Measurements from ENCODE around the gene LOXL4. TPM values are rescaled to one million over a fixed set of nuclear protein-coding genes. Genes with fewer than 3 reads are reported as not detected.

LOXL4 gene
- total and polyA plus RNA-seq, 2 donors from 2014 or later: 3.4 to 15.1 TPM

- Histone ChIP-seq H3K4me1 (ENCODE audit: control insufficient read depth in 2 of 3, insufficient read depth in 2 of 3, low read depth in 1 of 3, low read length in 3 of 3) (no peaks in the 10 kb centered on the region), H3K4me3 (ENCODE audit: low read length in 3 of 3) (no peak overlapping the region), H3K27me3 (ENCODE audit: control insufficient read depth, insufficient read depth, low read length) (no peaks in the 10 kb centered on the region), H3K36me3 (ENCODE audit: control insufficient read depth in 2 of 3, insufficient read depth in 3 of 3, low read length in 3 of 3) (no peaks in the 10 kb centered on the region), H3K9me3 (ENCODE audit: control insufficient read depth in 2 of 3, insufficient read depth in 1 of 3, low read length in 3 of 3) (peaks cover 0 to 17% (median 0%) of the 10 kb centered on the region in 3 donors), H3K9ac (ENCODE audit: low read length in 3 of 3) (no peak overlapping the region), H3K27ac (ENCODE audit: low read depth in 2 of 2, low read length in 2 of 2) (no peak overlapping the region)
- DNase-seq (no peak), FAIRE-seq (no peak)
- intact Hi-C loops (cut with DNase I): no loop called here
- no peak for TF ChIP-seq CTCF (IDR thresholded peaks at IDR 0.05; ENCODE audit: borderline replicate concordance, extremely low read depth, insufficient read depth)
These were observed 50.2 kb downstream of the LOXL4 start for GRCh38 chr10:98217801-98218200.

- TF ChIP-seq CTCF (IDR thresholded peaks at IDR 0.05; ENCODE audit: borderline replicate concordance, extremely low read depth, insufficient read depth): no peak
- H3K27me3 ChIP-seq (ENCODE audit: control insufficient read depth, insufficient read depth, low read length): no peaks in the 10 kb centered on the region
- H3K4me3 ChIP-seq (ENCODE audit: low read length in 3 of 3): no peak overlapping the region
- no peak overlapping the region for H3K27ac ChIP-seq (ENCODE audit: low read depth in 2 of 2, low read length in 2 of 2)
- H3K36me3 ChIP-seq (ENCODE audit: control insufficient read depth in 2 of 3, insufficient read depth in 3 of 3, low read length in 3 of 3): no peaks in the 10 kb centered on the region
- intact Hi-C loops (cut with DNase I): no loop called here
- H3K9me3 ChIP-seq (ENCODE audit: control insufficient read depth in 2 of 3, insufficient read depth in 1 of 3, low read length in 3 of 3): peaks cover 0 to 17% (median 0%) of the 10 kb centered on the region in 3 donors
- DNase-seq: no peak
- peaks cover 0 to 5% (median 2%) of the 10 kb centered on the region in 3 donors for H3K4me1 ChIP-seq (ENCODE audit: control insufficient read depth in 2 of 3, insufficient read depth in 2 of 3, low read depth in 1 of 3, low read length in 3 of 3)
- no peak overlapping the region for H3K9ac ChIP-seq (ENCODE audit: low read length in 3 of 3)
- FAIRE-seq: no peak
These were observed 52.6 kb downstream of the LOXL4 start for GRCh38 chr10:98215373-98215772.

- FAIRE-seq (no peak), DNase-seq (no peak)
- intact Hi-C loops (cut with DNase I): no loop called here
- Histone ChIP-seq H3K9me3 (ENCODE audit: control insufficient read depth in 2 of 3, insufficient read depth in 1 of 3, low read length in 3 of 3) (peaks cover 0 to 5% (median 0%) of the 10 kb centered on the region in 3 donors), H3K9ac (ENCODE audit: low read length in 3 of 3) (no peak overlapping the region), H3K4me3 (ENCODE audit: low read length in 3 of 3) (no peak overlapping the region), H3K27me3 (ENCODE audit: control insufficient read depth, insufficient read depth, low read length) (no peaks in the 10 kb centered on the region), H3K4me1 (ENCODE audit: control insufficient read depth in 2 of 3, insufficient read depth in 2 of 3, low read depth in 1 of 3, low read length in 3 of 3) (peaks cover 0 to 5% (median 2%) of the 10 kb centered on the region in 3 donors), H3K36me3 (ENCODE audit: control insufficient read depth in 2 of 3, insufficient read depth in 3 of 3, low read length in 3 of 3) (peaks cover 0 to 8% (median 0%) of the 10 kb centered on the region in 3 donors), H3K27ac (ENCODE audit: low read depth in 2 of 2, low read length in 2 of 2) (no peak overlapping the region)
- TF ChIP-seq CTCF (IDR thresholded peaks at IDR 0.05; ENCODE audit: borderline replicate concordance, extremely low read depth, insufficient read depth): no peak
These were observed 54.3 kb downstream of the LOXL4 start for GRCh38 chr10:98213740-98214139.

- Histone ChIP-seq H3K27ac (ENCODE audit: low read depth in 2 of 2, low read length in 2 of 2) (no peak overlapping the region), H3K4me1 (ENCODE audit: control insufficient read depth in 2 of 3, insufficient read depth in 2 of 3, low read depth in 1 of 3, low read length in 3 of 3) (peaks cover 0 to 5% (median 2%) of the 10 kb centered on the region in 3 donors), H3K4me3 (ENCODE audit: low read length in 3 of 3) (no peak overlapping the region), H3K9me3 (ENCODE audit: control insufficient read depth in 2 of 3, insufficient read depth in 1 of 3, low read length in 3 of 3) (peaks cover 0 to 3% (median 0%) of the 10 kb centered on the region in 3 donors), H3K9ac (ENCODE audit: low read length in 3 of 3) (no peak overlapping the region), H3K36me3 (ENCODE audit: control insufficient read depth in 2 of 3, insufficient read depth in 3 of 3, low read length in 3 of 3) (peaks cover 0 to 8% (median 6%) of the 10 kb centered on the region in 3 donors), H3K27me3 (ENCODE audit: control insufficient read depth, insufficient read depth, low read length) (no peaks in the 10 kb centered on the region)
- no peak for FAIRE-seq
- TF ChIP-seq CTCF (IDR thresholded peaks at IDR 0.05; ENCODE audit: borderline replicate concordance, extremely low read depth, insufficient read depth): no peak
- peak in 1 of 5 donors; percentile 1 for DNase-seq
- intact Hi-C loops (cut with DNase I): no loop called here
These were observed 55.8 kb downstream of the LOXL4 start for GRCh38 chr10:98212196-98212595.

All from kidney (tissue), 14 donors.